ENCODE measurements around the gene TOMM5.
"Not testable (repeated sequence)": the region's sequence is repeated elsewhere in the genome, so short reads cannot be mapped to it uniquely, and the experiment has no call there.

Gene TOMM5

GRCh38 chr9:37611961-37612360 lies 19.6 kb upstream of the TOMM5 start:
- no peak for DNase-seq (ENCODE audit: low read depth in 2 of 2)

- no peak for DNase-seq (ENCODE audit: low read depth in 2 of 2)
Measured at GRCh38 chr9:37611014-37611413, 18.6 kb upstream of the TOMM5 start.

DNA sequence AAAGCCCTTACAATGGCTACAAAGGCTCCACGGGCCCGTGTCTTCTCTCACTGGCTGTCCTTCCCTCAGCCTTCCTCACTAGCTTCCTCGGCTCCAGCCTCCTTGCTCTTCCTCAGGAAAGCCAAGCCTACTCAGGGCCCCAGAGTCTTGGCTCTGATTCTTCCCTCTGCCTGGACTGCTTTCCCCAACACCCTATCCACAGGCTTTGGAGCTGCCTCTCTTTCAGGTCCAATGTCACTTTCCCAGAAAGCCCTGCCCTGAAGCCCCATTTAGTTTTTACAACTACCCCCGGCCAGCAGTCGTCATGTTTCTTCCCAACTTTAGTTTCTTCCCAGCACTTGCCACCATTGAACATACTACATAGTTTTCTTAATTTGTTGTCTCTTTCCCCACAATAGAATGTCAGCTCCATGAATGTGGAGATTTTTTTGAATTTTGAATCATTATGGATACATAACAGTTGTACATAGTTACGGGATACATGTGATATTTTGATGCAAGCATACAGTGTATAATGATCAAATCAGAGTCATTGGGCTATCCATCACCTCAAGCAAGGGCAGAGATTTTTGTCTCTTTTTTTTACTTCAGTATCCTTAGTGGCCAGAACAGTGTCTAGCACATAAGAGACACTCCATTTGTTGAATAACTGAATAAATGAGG lies 17.5 kb upstream of the TOMM5 start:
- DNase-seq (ENCODE audit: low read depth in 2 of 2): no peak

- no peak for DNase-seq (ENCODE audit: low read depth in 2 of 2)
Measured at GRCh38 chr9:37608250-37608649, 15.9 kb upstream of the TOMM5 start.

DNA sequence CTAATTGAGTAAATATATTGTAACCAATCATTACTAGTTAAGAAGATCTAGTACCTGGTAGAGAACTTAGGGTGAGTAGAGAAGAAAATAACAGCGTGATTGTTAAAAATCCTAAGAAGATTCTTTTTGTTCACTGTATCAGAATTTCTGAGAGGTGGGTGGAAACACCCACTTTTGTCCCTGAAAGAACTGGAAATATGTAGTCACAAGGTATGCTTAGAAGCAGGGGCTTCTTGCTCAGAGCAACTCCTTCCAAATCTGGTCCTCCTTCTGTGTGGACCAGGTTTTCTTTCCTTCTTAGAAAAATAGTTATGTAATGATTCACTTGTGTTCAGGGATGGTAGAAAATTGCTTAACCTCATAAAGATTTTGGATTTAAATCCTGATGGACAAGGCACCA lies 11.9 kb upstream of the TOMM5 start:
- no peak for DNase-seq (ENCODE audit: low read depth in 2 of 2)

DNA sequence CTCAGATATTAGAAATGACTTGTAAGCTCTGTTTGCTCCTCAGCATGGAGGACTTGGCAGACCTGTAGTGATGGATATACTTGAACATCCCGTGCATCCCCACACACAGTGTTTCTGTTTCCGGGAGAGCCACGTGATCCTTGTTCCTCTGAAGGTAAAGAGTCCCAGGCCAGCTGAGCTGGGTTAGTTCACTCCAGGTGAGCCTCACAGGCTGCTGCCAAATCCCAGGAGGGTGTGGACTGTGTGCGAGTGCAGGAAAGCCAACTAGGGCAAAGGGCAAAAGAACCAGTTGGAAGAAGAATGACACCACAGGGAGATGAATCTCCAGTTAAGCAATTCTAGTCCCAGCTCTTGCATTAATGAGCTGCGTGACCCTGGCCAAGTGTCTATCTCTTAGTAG lies 10.4 kb upstream of the TOMM5 start:
- DNase-seq (ENCODE audit: low read depth in 2 of 2): no peak

GRCh38 chr9:37602061-37602460 lies 9.7 kb upstream of the TOMM5 start:
- not testable (repeated sequence) for DNase-seq (ENCODE audit: low read depth in 2 of 2)

DNA sequence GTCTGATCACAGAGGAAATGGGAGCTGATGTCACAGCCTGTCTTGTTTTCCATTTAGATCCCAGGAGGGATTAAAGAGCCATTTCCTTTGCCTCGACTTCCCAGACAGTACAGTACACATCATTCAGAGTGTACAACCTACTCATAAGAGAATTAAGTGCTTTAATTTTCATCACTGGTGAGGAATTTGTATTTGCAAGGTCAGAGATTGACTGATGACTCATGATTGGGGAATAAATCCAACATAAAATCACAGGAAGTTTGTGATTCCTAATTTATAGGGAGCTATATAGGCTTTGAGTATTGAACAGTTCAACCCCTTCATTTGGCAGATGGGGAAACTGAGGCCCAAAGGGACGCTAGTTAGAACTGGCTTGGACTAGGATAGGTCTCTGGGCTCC lies 4.1 kb upstream of the TOMM5 start:
- DNase-seq (ENCODE audit: low read depth in 2 of 2): no peak

DNA sequence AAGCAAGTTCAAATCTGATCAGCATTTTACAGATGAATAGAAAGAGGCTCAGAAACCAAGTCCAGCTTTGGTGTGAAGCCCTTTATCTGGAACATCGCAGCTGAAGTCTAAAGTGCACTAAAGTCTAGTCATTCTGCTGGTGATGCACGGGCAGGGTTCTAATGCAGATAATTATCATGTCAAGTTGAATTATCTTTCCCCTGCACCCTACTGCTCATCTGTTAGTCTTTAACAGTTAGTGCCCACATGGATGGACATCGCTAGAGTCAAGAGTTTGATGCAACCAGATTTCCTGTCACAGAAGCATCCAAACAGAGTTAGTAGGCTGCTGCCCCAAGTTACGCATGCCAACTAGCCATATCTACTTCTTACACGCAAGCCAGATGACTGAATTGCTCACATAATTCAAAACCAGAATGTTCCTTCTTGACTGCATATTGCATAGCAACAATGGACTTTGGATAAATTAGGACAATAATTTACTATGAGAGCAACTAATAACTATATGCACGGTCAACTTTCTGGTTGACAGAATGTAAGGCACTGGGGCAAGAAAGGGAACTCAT lies 1.6 kb upstream of the TOMM5 start:
- no peak for DNase-seq (ENCODE audit: low read depth in 2 of 2)

GRCh38 chr9:37587521-37587920 lies 4.9 kb downstream of the TOMM5 start:
- no peak for DNase-seq (ENCODE audit: low read depth in 2 of 2)

- DNase-seq (ENCODE audit: low read depth in 2 of 2): no peak
Measured at GRCh38 chr9:37583522-37584121, 8.8 kb downstream of the TOMM5 start.

DNA sequence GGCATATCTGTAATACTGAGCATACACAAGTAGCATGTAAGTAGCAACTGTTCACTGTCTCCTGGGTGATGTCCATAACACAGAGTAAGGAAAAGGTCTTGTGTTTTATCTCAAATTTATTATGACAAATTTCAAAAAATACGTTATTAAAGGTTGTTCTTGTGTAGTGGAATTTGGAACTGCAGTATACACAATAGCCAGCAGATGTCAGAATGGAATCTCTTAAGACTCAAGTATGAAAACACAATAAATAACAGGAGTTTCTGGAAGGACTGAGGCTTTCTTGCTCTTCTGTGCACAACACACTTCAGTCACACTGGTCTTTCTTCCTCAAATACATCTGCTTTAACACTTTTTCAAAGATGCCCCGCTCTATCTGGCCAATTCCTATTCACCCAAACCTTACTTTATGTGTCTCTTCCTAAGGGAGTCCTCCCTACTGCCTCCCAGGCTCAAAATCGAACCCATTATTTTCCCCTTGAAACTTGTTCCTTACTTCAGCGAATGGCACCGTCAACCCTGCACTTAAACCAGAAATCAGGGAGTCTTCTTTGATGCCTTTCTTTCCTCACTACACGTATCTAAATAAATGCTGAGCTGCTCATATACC lies 9.7 kb downstream of the TOMM5 start:
- DNase-seq (ENCODE audit: low read depth in 2 of 2): no peak

- peak in 1 of 2 experiments; percentile 21 for DNase-seq (ENCODE audit: low read depth in 2 of 2)
Measured at GRCh38 chr9:37575921-37576721, 16.3 kb downstream of the TOMM5 start, which contains the start of gene FBXO10. Gene FBXO10 (minus strand): TSS chr9:37576380. CDS start chr9:37541768, 34,612 bp downstream.

DNA sequence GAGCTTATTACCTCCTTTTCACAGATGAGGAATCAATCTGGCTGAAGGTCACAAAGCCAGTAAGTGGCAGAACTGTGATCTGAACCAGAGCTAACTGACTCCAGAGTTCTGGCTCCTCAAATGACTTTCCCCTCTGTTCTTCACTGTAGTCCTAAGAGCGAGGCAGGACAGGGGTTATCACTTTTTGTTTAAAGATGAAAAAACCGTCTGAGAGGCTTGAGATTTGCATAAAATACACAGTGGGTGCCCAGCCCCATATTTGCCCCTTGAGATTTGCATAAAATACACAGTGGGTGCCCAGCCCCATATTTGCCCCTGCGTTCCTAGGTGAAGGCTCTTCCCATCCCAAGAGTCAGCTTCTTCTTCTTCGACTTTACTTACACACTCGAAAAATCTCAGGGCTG lies 16.9 kb downstream of the TOMM5 start:
- DNase-seq (ENCODE audit: low read depth in 2 of 2): no peak

GRCh38 chr9:37575001-37575400 lies 17.4 kb downstream of the TOMM5 start:
- no peak for DNase-seq (ENCODE audit: low read depth in 2 of 2)

GRCh38 chr9:37574241-37574721 lies 18.1 kb downstream of the TOMM5 start:
- DNase-seq (ENCODE audit: low read depth in 2 of 2): no peak

- DNase-seq (ENCODE audit: low read depth in 2 of 2): no peak
Measured at GRCh38 chr9:37571282-37571681, 21.1 kb downstream of the TOMM5 start.

DNA sequence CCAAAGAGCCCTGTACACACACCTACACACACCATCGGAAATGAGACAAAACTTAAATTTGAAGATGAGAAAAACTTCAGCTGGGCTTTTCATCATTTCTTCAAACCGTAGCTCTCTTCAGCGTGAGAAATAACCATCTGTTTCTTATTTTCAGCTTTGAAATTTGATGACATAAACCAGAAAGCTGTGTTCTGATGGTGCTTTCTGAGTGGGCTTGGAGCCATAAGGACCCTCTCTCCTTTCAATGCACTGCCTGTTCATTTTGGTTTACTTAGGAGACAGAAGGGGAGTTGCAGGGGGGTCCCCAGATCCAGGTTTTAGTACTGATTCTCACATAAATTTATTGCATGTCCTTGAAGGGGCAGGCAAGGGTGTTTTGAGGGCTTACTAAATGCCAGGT lies 25.7 kb downstream of the TOMM5 start:
- DNase-seq (ENCODE audit: low read depth in 2 of 2): no peak

DNA sequence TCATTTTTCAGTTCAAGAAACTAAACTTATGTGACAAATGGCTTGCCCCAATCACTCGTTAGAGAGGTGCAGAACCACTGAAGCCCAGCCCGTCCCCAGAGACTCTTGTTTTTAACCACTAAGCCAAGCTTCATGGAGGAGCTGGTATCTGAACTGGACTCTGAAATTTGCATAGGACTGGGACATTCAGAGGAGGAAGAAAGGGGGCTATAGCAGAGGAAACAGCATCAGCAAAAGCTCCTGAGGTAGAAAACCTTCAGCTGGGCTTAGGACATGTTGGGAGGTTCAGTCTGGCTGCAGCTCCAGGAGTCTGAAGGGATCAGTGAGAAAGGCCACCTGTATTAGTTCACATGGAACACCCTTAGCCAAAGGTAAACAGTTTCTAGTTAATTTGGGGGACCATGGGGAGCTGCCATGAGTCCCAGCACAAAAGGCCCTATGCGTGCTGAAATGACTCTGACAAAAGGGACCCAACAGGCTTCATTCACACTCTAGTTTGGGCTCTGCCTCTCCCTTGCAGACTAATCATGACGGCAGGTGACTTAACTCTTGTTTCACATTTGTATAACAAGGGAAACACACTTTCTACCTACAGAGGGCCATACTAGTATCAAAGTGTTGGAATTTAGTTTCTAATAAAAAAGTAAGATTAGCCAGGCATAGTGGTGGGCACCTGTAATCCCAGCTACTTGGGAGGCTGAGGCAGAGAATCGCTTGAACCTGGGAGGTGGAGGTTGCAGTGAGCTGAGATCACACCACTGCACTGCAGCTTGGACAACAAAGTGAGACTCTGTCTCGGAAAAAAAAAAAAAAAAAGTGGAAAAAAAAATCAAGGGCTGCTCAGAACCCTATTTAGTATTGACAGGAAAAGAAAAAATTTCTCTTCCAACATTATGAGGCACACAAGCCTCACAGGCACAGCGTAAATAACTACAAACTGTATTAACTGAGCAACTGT lies 26.5 kb downstream of the TOMM5 start:
- no peak for DNase-seq (ENCODE audit: low read depth in 2 of 2)

DNA sequence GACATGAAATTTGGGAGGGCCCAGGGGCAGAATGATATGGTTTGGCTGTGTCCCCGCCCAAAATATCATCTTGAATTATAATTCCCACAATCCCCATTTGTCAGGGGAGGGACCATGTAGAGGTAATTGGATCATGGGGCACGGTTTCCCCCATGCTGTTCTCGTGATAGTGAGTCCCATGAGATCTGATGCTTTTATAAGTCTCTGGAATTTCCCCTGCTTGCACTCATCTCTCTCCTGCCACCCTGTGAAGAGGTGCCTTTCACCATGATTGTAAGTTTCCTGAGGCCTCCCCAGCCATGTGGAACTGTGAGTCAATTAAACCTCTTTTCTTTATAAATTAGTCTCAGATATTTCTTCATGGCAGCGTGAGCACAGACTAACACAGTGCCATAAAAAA lies 27.5 kb downstream of the TOMM5 start:
- DNase-seq (ENCODE audit: low read depth in 2 of 2): no peak
